HepG2 (cell line): ENCODE results near the gene SLC25A38. TPM values are rescaled to one million over a fixed set of nuclear protein-coding genes. Genes with fewer than 3 reads are reported as not detected.

Experiments
- ATAC-seq: fragments of 200-7000 bp; cut with Tn5 transposase; 3 replicates; pipeline ENCODE4 v1.9.1; 2020; ENCODE audit warnings: mild to moderate bottlenecking, moderate library complexity
- BruUV-seq: library from RNA; stranded (reverse); fragments of 400-500 nt; replicated peaks from 2 replicates; lab custom pipeline; 2021; lab: Mats Ljungman, UMichigan
- CTCF ChIA-PET: fragments of 300-600 bp; formaldehyde crosslinking; extraction: SDS; loops from one replicate; lab custom pipeline; 2021; ENCODE audit warnings: low total read pairs, inconsistent platforms, low intra/inter-chr PET ratio; lab: Yijun Ruan, JAX
- POLR2A ChIA-PET: fragments of 350-600 bp; sonication (Branson Sonifier 250); formaldehyde crosslinking; loops from one replicate; lab custom pipeline; 2020; ENCODE audit warnings: antibody characterized with exemption, inconsistent platforms; lab: Yijun Ruan, JAX
- DNase-seq: peaks from one replicate; pipeline ENCODE4 v3.0.0-alpha.2; 2015; ENCODE audit warnings: low spot score
- FAIRE-seq: peaks from 3 replicates; lab custom pipeline; 2011; peaks lifted over from hg19 to GRCh38; lab: Jason Lieb, UNC
- H2AFZ ChIP-seq: one replicate; pipeline ENCODE4 v1.6.1; 2011; ENCODE audit warnings: low read length, inconsistent platforms
- H3K27ac ChIP-seq: fragments of 300-600 bp; 3 replicates; pipeline ENCODE4 v1.8.0; 2011; ENCODE audit warnings: mixed run types, mild to moderate bottlenecking, mixed read lengths, low read length, inconsistent platforms; ENCODE audit not compliant: insufficient read depth; ENCODE audit errors: extremely low read length
- H3K27me3 ChIP-seq, 2 experiments: fragments of 200-600 bp in 1 of 2; 2 replicates in 1 of 2; 3 replicates in 1 of 2; pipeline versions ENCODE4 v1.6.0 to v1.8.0; 2011; ENCODE audit warnings: low read length in 2 of 2, mild to moderate bottlenecking in 2 of 2, moderate library complexity in 2 of 2, inconsistent platforms in 1 of 2; ENCODE audit not compliant: insufficient read depth in 2 of 2, control insufficient read depth in 1 of 2
- H3K36me3 ChIP-seq, 2 experiments: fragments of 200-600 bp in 1 of 2; replicated peaks in 1 of 2; 2 replicates in 1 of 2; 3 replicates in 1 of 2; pipeline versions ENCODE4 v1.5.1 to v1.8.0; 2011; ENCODE audit warnings: low read length in 2 of 2, inconsistent platforms in 1 of 2; ENCODE audit not compliant: insufficient read depth in 2 of 2, control insufficient read depth in 1 of 2
- H3K4me1 ChIP-seq: 2 replicates; pipeline ENCODE4 v1.5.1; 2012; ENCODE audit warnings: low read length, inconsistent platforms; ENCODE audit not compliant: insufficient read depth
- H3K4me2 ChIP-seq: 2 replicates; pipeline ENCODE4 v1.6.0; 2011; ENCODE audit warnings: low read depth, low read length, inconsistent platforms
- H3K4me3 ChIP-seq, 3 experiments: fragments of 200-600 bp in 1 of 3; sonication (generic), shearing (Covaris generic) in 1 of 3; replicated peaks in 1 of 3; 2 replicates each; pipeline ENCODE4 v1.5.1; 2011 to 2016; ENCODE audit warnings: low read length in 3 of 3, inconsistent platforms in 2 of 3, low read depth in 2 of 3, mild to moderate bottlenecking in 2 of 3, control low read depth in 1 of 3, mixed read lengths in 1 of 3; ENCODE audit not compliant: insufficient read depth in 1 of 3
- H3K79me2 ChIP-seq: one replicate; pipeline ENCODE4 v1.6.1; 2011; ENCODE audit warnings: low read length, inconsistent platforms; ENCODE audit not compliant: insufficient read depth
- H3K9ac ChIP-seq: 2 replicates; pipeline ENCODE4 v1.6.0; 2011; ENCODE audit warnings: mild to moderate bottlenecking, low read depth, low read length, inconsistent platforms; ENCODE audit not compliant: insufficient read depth
- H3K9me3 ChIP-seq: 2 replicates; pipeline ENCODE4 v1.5.1; 2012; ENCODE audit warnings: mild to moderate bottlenecking, low read length
- H4K20me1 ChIP-seq: 2 replicates; pipeline ENCODE4 v1.6.0; 2011; ENCODE audit warnings: inconsistent platforms, mild to moderate bottlenecking, low read length, moderate library complexity; ENCODE audit not compliant: insufficient read depth
- ELF4 ChIP-seq: sonication (generic); formaldehyde crosslinking; IDR thresholded peaks from 2 replicates; pipeline ENCODE4 v1.5.0; 2020; ENCODE audit warnings: missing genetic modification reagents, mild to moderate bottlenecking, moderate library complexity, borderline replicate concordance
- GATAD2A ChIP-seq: IDR thresholded peaks from 2 replicates; pipeline ENCODE4 v1.6.1; 2016
- IKZF1 ChIP-seq: fragments of 450-650 bp; IDR thresholded peaks from 2 replicates; pipeline ENCODE4 v1.7.1; 2016
- SOX6 ChIP-seq, 2 experiments: fragments of 450-650 bp in 1 of 2; sonication (generic) in 1 of 2; formaldehyde crosslinking in 1 of 2; IDR thresholded peaks; 2 replicates each; pipeline versions ENCODE4 v1.4.0 to v1.6.1; 2017 to 2020; ENCODE audit warnings: antibody characterized with exemption in 1 of 2, mild to moderate bottlenecking in 1 of 2, missing genetic modification reagents in 1 of 2
- ZFP36L2 ChIP-seq: sonication (generic); formaldehyde crosslinking; IDR thresholded peaks from 2 replicates; pipeline ENCODE4 v1.4.0; 2020; ENCODE audit warnings: missing genetic modification reagents
- ZNF160 ChIP-seq: sonication (generic); formaldehyde crosslinking; IDR thresholded peaks from 2 replicates; pipeline ENCODE4 v1.8.0; 2022; ENCODE audit warnings: mild to moderate bottlenecking, inconsistent platforms, missing genetic modification reagents
- ZNF382 ChIP-seq: sonication (generic); formaldehyde crosslinking; IDR thresholded peaks from 2 replicates; pipeline ENCODE4 v1.5.0; 2020; ENCODE audit warnings: missing genetic modification reagents, mild to moderate bottlenecking, borderline replicate concordance
- ZNF446 ChIP-seq: sonication (generic); formaldehyde crosslinking; IDR thresholded peaks from 2 replicates; pipeline ENCODE4 v1.5.0; 2020; ENCODE audit warnings: mild to moderate bottlenecking, missing genetic modification reagents
- ZNF460 ChIP-seq: sonication (generic); formaldehyde crosslinking; IDR thresholded peaks from 2 replicates; pipeline ENCODE4 v1.5.1; 2020; ENCODE audit warnings: missing genetic modification reagents, mild to moderate bottlenecking, borderline replicate concordance
- ZNF512 ChIP-seq: sonication (generic); formaldehyde crosslinking; IDR thresholded peaks from 2 replicates; pipeline ENCODE4 v1.4.0; 2020; ENCODE audit warnings: mild to moderate bottlenecking, missing genetic modification reagents
- WGBS: methylation state at CpG from one replicate; pipeline ENCODE4 v1.1.6; 2017; ENCODE audit warnings: low lambda C conversion rate; 5-methylcytosine and 5-hydroxymethylcytosine counted together
- in situ Hi-C: cut with HindIII; loops from 2 replicates; pipeline ENCODE4 v1.10.0; 2017; ENCODE audit warnings: low pct_unique_long_range_greater_than_20kb; ENCODE audit not compliant: extremely low pct_ligation_motif_present
- intact Hi-C: fragments of 100-400 bp; cut with micrococcal nuclease; formaldehyde crosslinking; loops from one replicate; pipeline ENCODE4 v1.10.0; 2022; ENCODE audit not compliant: unreplicated experiment
- polyA plus RNA-seq, 8 experiments: library from polyadenylated mRNA; depleted of rRNA in 3 of 8; stranded (reverse) in 7 of 8; unstranded in 1 of 8; fragments of >200 nt; fragmentation: Illumina TruSeq in 4 of 8; extraction: Trizol in 4 of 8; gene quantifications; 2 replicates each; pipeline versions ENCODE4 v1.2.1 to v1.2.3, GENCODE V29; 2011 to 2016; ENCODE audit warnings: low read depth in 4 of 8, missing spikeins in 1 of 8, mixed read lengths in 1 of 8; ENCODE audit not compliant: insufficient read depth in 1 of 8
- total RNA-seq, 5 experiments: library from RNA; depleted of rRNA; stranded (reverse); fragments of >200 nt; fragmentation: Illumina TruSeq; extraction: Trizol; gene quantifications; 2 replicates each; pipeline ENCODE4 v1.2.3, GENCODE V29; 2016; ENCODE audit warnings: low read depth in 1 of 5
- TF ChIP-seq, protein P1 (sequence below): sonication (generic); formaldehyde crosslinking; IDR thresholded peaks from 2 replicates; pipeline ENCODE4 v1.4.0; 2020; ENCODE audit warnings: missing genetic modification reagents, mild to moderate bottlenecking, borderline replicate concordance
- TF ChIP-seq, protein P2 (sequence below): sonication (generic); formaldehyde crosslinking; IDR thresholded peaks from 2 replicates; pipeline ENCODE4 v1.9.0; 2021; ENCODE audit warnings: mild to moderate bottlenecking, missing genetic modification reagents

The SLC25A38 gene
- total and polyA plus RNA-seq, 2 of the 13 experiments (the other 11 are each of a cell fraction or from before 2014, with no cell fraction given): 32.5 to 35.4 TPM

DNA sequence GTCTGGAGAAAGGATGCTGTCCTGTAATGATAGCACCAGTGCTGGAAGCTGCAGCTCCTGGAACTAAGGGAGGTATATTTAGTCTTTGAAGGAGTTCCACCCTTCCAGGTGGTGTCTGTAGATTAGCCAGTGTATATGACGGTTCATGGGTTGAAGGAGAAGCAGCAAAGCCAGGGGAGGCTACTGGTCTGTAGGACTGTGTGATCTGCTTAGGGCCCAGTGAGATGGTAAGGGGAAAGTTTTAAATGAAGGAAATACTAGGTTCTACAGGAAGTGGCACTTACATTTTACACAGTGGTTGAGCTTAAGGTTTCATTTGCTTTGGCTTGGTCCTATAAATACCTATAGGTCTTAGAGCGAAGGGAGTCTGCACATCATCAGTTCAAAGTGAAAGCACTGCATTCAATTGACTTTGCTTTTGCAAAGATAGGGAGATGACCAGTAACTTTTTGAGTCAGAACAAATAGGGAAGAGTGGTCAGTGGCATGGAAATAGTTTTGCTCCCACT lies 5.6 kb downstream of the SLC25A38 start (continued):
- TF ChIP-seq, protein P1, sequence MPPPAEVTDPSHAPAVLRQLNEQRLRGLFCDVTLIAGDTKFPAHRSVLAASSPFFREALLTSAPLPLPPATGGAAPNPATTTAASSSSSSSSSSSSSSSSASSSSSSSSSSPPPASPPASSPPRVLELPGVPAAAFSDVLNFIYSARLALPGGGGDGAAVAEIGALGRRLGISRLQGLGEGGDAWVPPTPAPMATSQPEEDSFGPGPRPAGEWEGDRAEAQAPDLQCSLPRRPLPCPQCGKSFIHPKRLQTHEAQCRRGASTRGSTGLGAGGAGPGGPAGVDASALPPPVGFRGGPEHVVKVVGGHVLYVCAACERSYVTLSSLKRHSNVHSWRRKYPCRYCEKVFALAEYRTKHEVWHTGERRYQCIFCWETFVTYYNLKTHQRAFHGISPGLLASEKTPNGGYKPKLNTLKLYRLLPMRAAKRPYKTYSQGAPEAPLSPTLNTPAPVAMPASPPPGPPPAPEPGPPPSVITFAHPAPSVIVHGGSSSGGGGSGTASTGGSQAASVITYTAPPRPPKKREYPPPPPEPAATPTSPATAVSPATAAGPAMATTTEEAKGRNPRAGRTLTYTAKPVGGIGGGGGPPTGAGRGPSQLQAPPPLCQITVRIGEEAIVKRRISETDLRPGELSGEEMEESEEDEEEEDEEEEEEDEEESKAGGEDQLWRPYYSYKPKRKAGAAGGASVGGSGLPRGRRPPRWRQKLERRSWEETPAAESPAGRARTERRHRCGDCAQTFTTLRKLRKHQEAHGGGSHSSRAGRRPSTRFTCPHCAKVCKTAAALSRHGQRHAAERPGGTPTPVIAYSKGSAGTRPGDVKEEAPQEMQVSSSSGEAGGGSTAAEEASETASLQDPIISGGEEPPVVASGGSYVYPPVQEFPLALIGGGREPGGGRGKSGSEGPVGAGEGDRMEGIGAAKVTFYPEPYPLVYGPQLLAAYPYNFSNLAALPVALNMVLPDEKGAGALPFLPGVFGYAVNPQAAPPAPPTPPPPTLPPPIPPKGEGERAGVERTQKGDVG (CRISPR knock-in tag): no peak

GRCh38 chr3:39390181-39390580 lies 7.0 kb downstream of the SLC25A38 start:
- H3K9ac ChIP-seq: no peak overlapping the region
- no peaks in the 10 kb centered on the region for H3K27me3 ChIP-seq
- ChIA-PET POLR2A (no interaction called here), CTCF (no interaction called here)
- no peak for DNase-seq
- peaks cover 14 to 59% of the 10 kb centered on the region in 2 experiments for H3K36me3 ChIP-seq
- no peak overlapping the region for H3K27ac ChIP-seq
- peaks cover 28% of the 10 kb centered on the region for H3K4me1 ChIP-seq
- H3K9me3 ChIP-seq: no peaks in the 10 kb centered on the region
- intact Hi-C loops: no loop called here
- no peak for ATAC-seq
- no TSS peak for BruUV-seq
- WGBS: 96% methylated on average over 4 of the region's 4 CpGs
- no peak overlapping the region for H3K4me3 ChIP-seq
- in situ Hi-C loops: no loop called here
- peaks cover 40% of the 10 kb centered on the region for H3K79me2 ChIP-seq
- no peak overlapping the region for H2AFZ ChIP-seq
- H3K4me2 ChIP-seq: no peak overlapping the region
- no peak for FAIRE-seq
- H4K20me1 ChIP-seq: peaks cover 27% of the 10 kb centered on the region
- TF ChIP-seq ZFP36L2 (CRISPR knock-in tag): no peak
- no peak for TF ChIP-seq ZNF160 (CRISPR knock-in tag)
- TF ChIP-seq ELF4: no peak
- no peak for TF ChIP-seq IKZF1
- no peak for TF ChIP-seq ZNF460 (CRISPR knock-in tag)
- no peak for TF ChIP-seq ZNF382
- TF ChIP-seq, protein P2, sequence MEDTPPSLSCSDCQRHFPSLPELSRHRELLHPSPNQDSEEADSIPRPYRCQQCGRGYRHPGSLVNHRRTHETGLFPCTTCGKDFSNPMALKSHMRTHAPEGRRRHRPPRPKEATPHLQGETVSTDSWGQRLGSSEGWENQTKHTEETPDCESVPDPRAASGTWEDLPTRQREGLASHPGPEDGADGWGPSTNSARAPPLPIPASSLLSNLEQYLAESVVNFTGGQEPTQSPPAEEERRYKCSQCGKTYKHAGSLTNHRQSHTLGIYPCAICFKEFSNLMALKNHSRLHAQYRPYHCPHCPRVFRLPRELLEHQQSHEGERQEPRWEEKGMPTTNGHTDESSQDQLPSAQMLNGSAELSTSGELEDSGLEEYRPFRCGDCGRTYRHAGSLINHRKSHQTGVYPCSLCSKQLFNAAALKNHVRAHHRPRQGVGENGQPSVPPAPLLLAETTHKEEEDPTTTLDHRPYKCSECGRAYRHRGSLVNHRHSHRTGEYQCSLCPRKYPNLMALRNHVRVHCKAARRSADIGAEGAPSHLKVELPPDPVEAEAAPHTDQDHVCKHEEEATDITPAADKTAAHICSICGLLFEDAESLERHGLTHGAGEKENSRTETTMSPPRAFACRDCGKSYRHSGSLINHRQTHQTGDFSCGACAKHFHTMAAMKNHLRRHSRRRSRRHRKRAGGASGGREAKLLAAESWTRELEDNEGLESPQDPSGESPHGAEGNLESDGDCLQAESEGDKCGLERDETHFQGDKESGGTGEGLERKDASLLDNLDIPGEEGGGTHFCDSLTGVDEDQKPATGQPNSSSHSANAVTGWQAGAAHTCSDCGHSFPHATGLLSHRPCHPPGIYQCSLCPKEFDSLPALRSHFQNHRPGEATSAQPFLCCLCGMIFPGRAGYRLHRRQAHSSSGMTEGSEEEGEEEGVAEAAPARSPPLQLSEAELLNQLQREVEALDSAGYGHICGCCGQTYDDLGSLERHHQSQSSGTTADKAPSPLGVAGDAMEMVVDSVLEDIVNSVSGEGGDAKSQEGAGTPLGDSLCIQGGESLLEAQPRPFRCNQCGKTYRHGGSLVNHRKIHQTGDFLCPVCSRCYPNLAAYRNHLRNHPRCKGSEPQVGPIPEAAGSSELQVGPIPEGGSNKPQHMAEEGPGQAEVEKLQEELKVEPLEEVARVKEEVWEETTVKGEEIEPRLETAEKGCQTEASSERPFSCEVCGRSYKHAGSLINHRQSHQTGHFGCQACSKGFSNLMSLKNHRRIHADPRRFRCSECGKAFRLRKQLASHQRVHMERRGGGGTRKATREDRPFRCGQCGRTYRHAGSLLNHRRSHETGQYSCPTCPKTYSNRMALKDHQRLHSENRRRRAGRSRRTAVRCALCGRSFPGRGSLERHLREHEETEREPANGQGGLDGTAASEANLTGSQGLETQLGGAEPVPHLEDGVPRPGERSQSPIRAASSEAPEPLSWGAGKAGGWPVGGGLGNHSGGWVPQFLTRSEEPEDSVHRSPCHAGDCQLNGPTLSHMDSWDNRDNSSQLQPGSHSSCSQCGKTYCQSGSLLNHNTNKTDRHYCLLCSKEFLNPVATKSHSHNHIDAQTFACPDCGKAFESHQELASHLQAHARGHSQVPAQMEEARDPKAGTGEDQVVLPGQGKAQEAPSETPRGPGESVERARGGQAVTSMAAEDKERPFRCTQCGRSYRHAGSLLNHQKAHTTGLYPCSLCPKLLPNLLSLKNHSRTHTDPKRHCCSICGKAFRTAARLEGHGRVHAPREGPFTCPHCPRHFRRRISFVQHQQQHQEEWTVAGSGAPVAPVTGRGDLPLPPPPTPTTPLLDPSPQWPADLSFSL: no peak
- TF ChIP-seq SOX6 (IDR thresholded peaks at IDR 0.05): no peak
- no peak for TF ChIP-seq SOX6 (CRISPR knock-in tag; IDR thresholded peaks at IDR 0.05)
- TF ChIP-seq ZNF512 (CRISPR knock-in tag): no peak
- TF ChIP-seq GATAD2A: no peak
- no peak for TF ChIP-seq ZNF446 (CRISPR knock-in tag)
